HEK293 (cell line): Measurements from ENCODE around the gene HMX2.

Experiments
- BCL11A ChIP-seq: fragments of 450-650 bp; formaldehyde crosslinking; IDR thresholded peaks from 2 replicates; pipeline ENCODE4 v1.5.1; 2016; ENCODE audit warnings: low read depth, missing biosample characterization, missing genetic modification characterization
- CTCF ChIP-seq: fragments of 450-650 bp; formaldehyde crosslinking; IDR thresholded peaks from 2 replicates; pipeline ENCODE4 v1.5.1; 2016; ENCODE audit warnings: missing biosample characterization, missing genetic modification characterization
- SP2 ChIP-seq: fragments of 450-650 bp; formaldehyde crosslinking; IDR thresholded peaks from 2 replicates; pipeline ENCODE4 v1.5.1; 2016; ENCODE audit warnings: missing biosample characterization, missing genetic modification characterization
- ZNF24 ChIP-seq: fragments of 450-650 bp; formaldehyde crosslinking; IDR thresholded peaks from 2 replicates; pipeline ENCODE4 v1.5.1; 2016; ENCODE audit warnings: missing biosample characterization, missing genetic modification characterization
- ZNF548 ChIP-seq: fragments of 450-650 bp; formaldehyde crosslinking; IDR thresholded peaks from 2 replicates; pipeline ENCODE4 v1.5.1; 2016; ENCODE audit warnings: missing biosample characterization, missing genetic modification characterization
- ZXDB ChIP-seq: fragments of 450-650 bp; formaldehyde crosslinking; IDR thresholded peaks from 2 replicates; pipeline ENCODE4 v1.5.1; 2016; ENCODE audit warnings: missing biosample characterization, missing genetic modification characterization
- TF ChIP-seq, protein P1 (sequence below): fragments of 450-650 bp; formaldehyde crosslinking; IDR thresholded peaks from 2 replicates; pipeline ENCODE4 v1.5.1; 2016; ENCODE audit warnings: missing biosample characterization, missing genetic modification characterization, borderline replicate concordance

DNA sequence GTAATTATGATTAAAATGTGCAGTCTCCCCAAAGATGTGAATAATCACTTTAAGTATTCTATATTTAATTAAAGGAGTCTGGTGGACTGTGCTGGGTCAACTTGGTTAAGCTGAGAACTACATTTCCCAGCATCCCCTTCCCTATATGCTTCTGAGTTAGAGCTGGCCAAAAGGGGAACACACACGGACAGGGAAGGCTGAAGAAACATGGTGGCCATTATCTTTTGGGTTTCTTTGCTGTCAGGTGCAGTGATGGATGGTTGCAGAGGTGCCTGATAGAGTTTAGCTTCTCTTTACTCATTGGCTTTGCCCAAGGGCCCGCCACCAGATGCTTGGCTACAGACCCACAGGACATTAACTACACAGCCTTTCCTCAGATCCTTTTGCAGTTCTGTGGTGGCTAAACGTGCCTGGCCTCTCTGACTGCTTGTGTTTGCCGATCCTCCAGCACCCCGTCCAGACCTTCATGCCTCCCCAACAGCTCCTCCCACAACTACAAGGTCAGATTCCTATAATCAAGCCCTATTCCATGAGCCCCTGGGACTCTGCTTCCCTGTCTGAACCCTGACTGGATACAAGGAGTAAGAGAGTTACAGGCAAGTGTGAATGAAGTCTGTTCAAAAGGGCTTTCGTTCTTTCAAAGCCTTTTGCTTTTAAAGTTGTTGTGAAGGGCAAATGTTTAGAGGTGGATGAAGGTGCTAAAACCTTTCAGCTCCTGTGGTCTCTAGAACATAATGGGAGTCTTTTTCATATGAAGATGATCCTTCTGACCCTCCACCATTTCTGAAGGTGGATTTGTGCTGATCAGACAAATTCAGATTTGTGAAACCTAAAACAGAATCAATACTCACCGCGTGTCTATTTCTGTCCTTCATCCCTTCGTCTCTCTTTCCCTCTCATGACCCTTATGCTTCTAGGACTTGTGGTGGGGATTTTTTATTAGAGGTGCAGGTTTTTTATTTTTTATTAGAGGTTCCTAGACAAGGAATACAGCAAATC lies 27.8 kb downstream of the HMX2 start:
- TF ChIP-seq, protein P1, sequence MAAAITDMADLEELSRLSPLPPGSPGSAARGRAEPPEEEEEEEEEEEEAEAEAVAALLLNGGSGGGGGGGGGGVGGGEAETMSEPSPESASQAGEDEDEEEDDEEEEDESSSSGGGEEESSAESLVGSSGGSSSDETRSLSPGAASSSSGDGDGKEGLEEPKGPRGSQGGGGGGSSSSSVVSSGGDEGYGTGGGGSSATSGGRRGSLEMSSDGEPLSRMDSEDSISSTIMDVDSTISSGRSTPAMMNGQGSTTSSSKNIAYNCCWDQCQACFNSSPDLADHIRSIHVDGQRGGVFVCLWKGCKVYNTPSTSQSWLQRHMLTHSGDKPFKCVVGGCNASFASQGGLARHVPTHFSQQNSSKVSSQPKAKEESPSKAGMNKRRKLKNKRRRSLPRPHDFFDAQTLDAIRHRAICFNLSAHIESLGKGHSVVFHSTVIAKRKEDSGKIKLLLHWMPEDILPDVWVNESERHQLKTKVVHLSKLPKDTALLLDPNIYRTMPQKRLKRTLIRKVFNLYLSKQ (tag by site-specific recombination), result no peak
- TF ChIP-seq BCL11A (tag by site-specific recombination) (no peak), ZXDB (tag by site-specific recombination) (no peak), CTCF (tag by site-specific recombination) (no peak), SP2 (tag by site-specific recombination) (no peak), ZNF548 (tag by site-specific recombination) (no peak), ZNF24 (tag by site-specific recombination) (no peak)
